ENCODE measurements around the gene CAMTA1.

Gene CAMTA1

DNA sequence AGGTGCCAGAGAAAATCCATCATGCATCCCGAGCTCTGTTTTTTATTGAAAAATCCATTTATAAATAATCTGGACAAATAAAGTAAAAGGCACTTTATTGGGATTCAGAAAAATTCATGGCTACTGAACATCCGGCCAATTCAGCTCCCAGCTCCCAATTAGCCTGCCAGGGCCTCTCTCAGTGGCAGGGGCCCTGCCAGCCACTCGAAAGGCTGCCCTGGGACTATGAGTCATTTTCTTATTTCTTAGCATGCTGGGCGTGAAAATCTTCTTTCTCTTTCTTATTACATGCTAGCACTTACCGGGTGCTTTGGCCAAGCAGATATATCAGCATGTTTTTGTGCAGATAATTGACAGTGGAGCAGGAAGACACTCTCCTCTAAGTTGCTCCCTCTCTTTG lies 283.3 kb downstream of the CAMTA1 start:
- TF ChIP-seq, protein P1, sequence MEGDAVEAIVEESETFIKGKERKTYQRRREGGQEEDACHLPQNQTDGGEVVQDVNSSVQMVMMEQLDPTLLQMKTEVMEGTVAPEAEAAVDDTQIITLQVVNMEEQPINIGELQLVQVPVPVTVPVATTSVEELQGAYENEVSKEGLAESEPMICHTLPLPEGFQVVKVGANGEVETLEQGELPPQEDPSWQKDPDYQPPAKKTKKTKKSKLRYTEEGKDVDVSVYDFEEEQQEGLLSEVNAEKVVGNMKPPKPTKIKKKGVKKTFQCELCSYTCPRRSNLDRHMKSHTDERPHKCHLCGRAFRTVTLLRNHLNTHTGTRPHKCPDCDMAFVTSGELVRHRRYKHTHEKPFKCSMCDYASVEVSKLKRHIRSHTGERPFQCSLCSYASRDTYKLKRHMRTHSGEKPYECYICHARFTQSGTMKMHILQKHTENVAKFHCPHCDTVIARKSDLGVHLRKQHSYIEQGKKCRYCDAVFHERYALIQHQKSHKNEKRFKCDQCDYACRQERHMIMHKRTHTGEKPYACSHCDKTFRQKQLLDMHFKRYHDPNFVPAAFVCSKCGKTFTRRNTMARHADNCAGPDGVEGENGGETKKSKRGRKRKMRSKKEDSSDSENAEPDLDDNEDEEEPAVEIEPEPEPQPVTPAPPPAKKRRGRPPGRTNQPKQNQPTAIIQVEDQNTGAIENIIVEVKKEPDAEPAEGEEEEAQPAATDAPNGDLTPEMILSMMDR (IDR thresholded peaks at IDR 0.05; ENCODE audit: borderline replicate concordance, control extremely low read depth, extremely low read depth, insufficient read depth, missing control alignments), result no peak
- in situ Hi-C loops (cut with MboI; ENCODE audit: low sequenced_read_pairs, unreplicated experiment), result no loop called here
- no peak for DNase-seq (ENCODE audit: low spot score)

DNA sequence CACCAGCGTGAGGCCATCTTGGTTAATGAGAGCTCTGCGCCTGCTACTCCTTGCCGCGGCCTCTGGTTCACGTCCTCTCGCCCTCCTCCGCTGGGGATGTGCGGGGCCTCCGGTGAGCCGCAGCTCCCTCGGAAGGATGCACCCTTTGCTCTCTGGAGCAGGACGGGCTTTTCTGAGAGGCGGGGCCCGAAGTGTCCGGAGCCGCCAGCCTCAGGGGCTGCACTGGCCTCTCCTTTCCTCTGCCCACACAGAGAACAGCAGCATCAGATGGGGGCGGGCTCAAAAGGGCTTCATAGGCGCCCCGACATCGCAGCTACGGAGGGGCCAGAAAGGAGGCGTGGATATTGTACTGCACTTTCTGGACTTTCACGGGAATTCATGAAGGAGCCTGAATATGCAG lies 284.7 kb downstream of the CAMTA1 start:
- DNase-seq (ENCODE audit: low spot score), result no peak
- in situ Hi-C loops (cut with MboI; ENCODE audit: low sequenced_read_pairs, unreplicated experiment), result loop anchor here (10.0 kb wide), 1 partner anchor 345 kb away; no protein-coding TSS in a partner anchor

GRCh38 chr1:7070389-7071029 lies 285.3 kb downstream of the CAMTA1 start:
- peak; percentile 83 for DNase-seq (ENCODE audit: low spot score)
- in situ Hi-C loops (cut with MboI; ENCODE audit: low sequenced_read_pairs, unreplicated experiment), result loop anchor here (10.0 kb wide), 1 partner anchor 346 kb away; no protein-coding TSS in a partner anchor
- TF ChIP-seq, protein P1 (IDR thresholded peaks at IDR 0.05; ENCODE audit: borderline replicate concordance, control extremely low read depth, extremely low read depth, insufficient read depth, missing control alignments), result peak; percentile 87

More for the DNA sequence above, 284.7 kb downstream of the CAMTA1 start:
- TF ChIP-seq, protein P1 (IDR thresholded peaks at IDR 0.05; ENCODE audit: borderline replicate concordance, control extremely low read depth, extremely low read depth, insufficient read depth, missing control alignments), result no peak

- in situ Hi-C loops (cut with MboI; ENCODE audit: low sequenced_read_pairs, unreplicated experiment), result loop anchor here (10.0 kb wide), 1 partner anchor 351 kb away; no protein-coding TSS in a partner anchor
- TF ChIP-seq, protein P1 (IDR thresholded peaks at IDR 0.05; ENCODE audit: borderline replicate concordance, control extremely low read depth, extremely low read depth, insufficient read depth, missing control alignments), result no peak
Measured at GRCh38 chr1:7076117-7076516, 290.9 kb downstream of the CAMTA1 start.

GRCh38 chr1:7076572-7076971 lies 291.3 kb downstream of the CAMTA1 start:
- DNase-seq (ENCODE audit: low spot score), result no peak
- TF ChIP-seq, protein P1 (IDR thresholded peaks at IDR 0.05; ENCODE audit: borderline replicate concordance, control extremely low read depth, extremely low read depth, insufficient read depth, missing control alignments), result no peak
- in situ Hi-C loops (cut with MboI; ENCODE audit: low sequenced_read_pairs, unreplicated experiment), result loop anchor here (10.0 kb wide), 1 partner anchor 352 kb away; no protein-coding TSS in a partner anchor

More at GRCh38 chr1:7076117-7076516, 290.9 kb downstream of the CAMTA1 start:
- DNase-seq (ENCODE audit: low spot score), result no peak

DNA sequence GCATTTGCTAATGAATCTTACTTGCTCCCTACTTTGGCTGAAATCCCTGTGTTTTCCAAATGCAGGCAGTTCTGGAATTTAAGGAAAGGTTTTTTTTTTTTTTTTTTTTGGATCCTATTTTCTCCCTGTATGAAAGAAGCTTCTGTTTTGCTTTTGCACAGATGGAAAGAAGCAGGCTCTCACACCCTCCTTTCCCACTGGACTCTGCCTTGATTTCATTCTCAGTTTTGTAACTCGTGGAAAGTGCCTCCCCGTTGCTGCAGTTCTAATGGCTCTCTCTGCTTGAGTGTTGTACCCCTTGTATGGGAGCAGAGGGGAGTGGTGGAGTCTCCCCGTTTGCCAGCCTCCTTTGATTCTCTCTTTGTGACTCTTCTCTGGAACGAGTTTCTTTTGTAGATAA lies 291.9 kb downstream of the CAMTA1 start:
- in situ Hi-C loops (cut with MboI; ENCODE audit: low sequenced_read_pairs, unreplicated experiment), result loop anchor here (10.0 kb wide), 1 partner anchor 352 kb away; no protein-coding TSS in a partner anchor
- no peak for DNase-seq (ENCODE audit: low spot score)
- TF ChIP-seq, protein P1 (IDR thresholded peaks at IDR 0.05; ENCODE audit: borderline replicate concordance, control extremely low read depth, extremely low read depth, insufficient read depth, missing control alignments), result no peak
